Spleen (tissue), 11 donors: ENCODE measurements around the gene ENPP5. TPM values are rescaled to one million over a fixed set of nuclear protein-coding genes. Genes with fewer than 3 reads are reported as not detected.

Experiments
- DNase-seq: peaks from one replicate; pipeline ENCODE4 v3.0.0-alpha.2; 2020
- H3K27ac ChIP-seq, 8 donors: fragments of 200-600 bp; sonication (generic) in 7 of 8; 1 replicate in 4 of 8; 2 replicates in 4 of 8; pipeline versions ENCODE4 v1.5.0 to v1.8.0; 2016 to 2021; ENCODE audit warnings: inconsistent platforms in 4 of 8, mild to moderate bottlenecking in 4 of 8, moderate library complexity in 1 of 8
- H3K27me3 ChIP-seq, 7 donors: fragments of 200-600 bp; sonication (generic) in 6 of 7; replicated peaks in 1 of 7; 1 replicate in 4 of 7; 2 replicates in 3 of 7; pipeline versions ENCODE4 v1.5.0 to v1.8.0; 2016 to 2021; ENCODE audit warnings: inconsistent platforms in 3 of 7, mild to moderate bottlenecking in 1 of 7
- H3K36me3 ChIP-seq, 6 donors: fragments of 200-600 bp; sonication (generic) in 5 of 6; 1 replicate in 4 of 6; 2 replicates in 2 of 6; pipeline versions ENCODE4 v1.5.0 to v1.8.0; 2016 to 2021; ENCODE audit warnings: inconsistent platforms in 2 of 6
- H3K4me1 ChIP-seq, 6 donors: fragments of 200-600 bp; sonication (generic) in 5 of 6; 1 replicate in 3 of 6; 2 replicates in 3 of 6; pipeline versions ENCODE4 v1.5.0 to v1.8.0; 2016 to 2021; ENCODE audit warnings: inconsistent platforms in 3 of 6
- H3K4me3 ChIP-seq, 8 donors: fragments of 200-600 bp; sonication (generic) in 7 of 8; 1 replicate in 4 of 8; 2 replicates in 4 of 8; pipeline versions ENCODE4 v1.5.0 to v1.8.0; 2016 to 2021; ENCODE audit warnings: inconsistent platforms in 4 of 8, mild to moderate bottlenecking in 4 of 8, moderate library complexity in 2 of 8
- H3K9me3 ChIP-seq, 8 donors: fragments of 200-600 bp; sonication (generic) in 7 of 8; 1 replicate in 4 of 8; 2 replicates in 4 of 8; pipeline versions ENCODE4 v1.5.0 to v1.8.0; 2016 to 2021; ENCODE audit warnings: inconsistent platforms in 4 of 8
- POLR2A ChIP-seq, 3 donors: fragments of 450-650 bp; IDR thresholded peaks; one replicate each; pipeline ENCODE4 v1.5.1; 2017; ENCODE audit warnings: antibody characterized with exemption in 3 of 3, mild to moderate bottlenecking in 1 of 3
- POLR2AphosphoS5 ChIP-seq, 3 donors: sonication (generic); formaldehyde crosslinking; IDR thresholded peaks; one replicate each; pipeline ENCODE4 v1.5.1; 2017; ENCODE audit warnings: antibody characterized with exemption in 3 of 3
- WGBS, 5 donors: extraction: QIAGEN DNeasy Blood & Tissue Kit in 3 of 5; methylation state at CpG; one replicate each; pipeline versions ENCODE4 v1.1.5 to v1.1.7; 2013 to 2018; 5-methylcytosine and 5-hydroxymethylcytosine counted together
- intact Hi-C: fragments of 100-400 bp; cut with DNase I; formaldehyde crosslinking; loops from one replicate; pipeline ENCODE4 v1.15.0; 2023; ENCODE audit warnings: low total_unique reads
- polyA plus RNA-seq, 3 donors: library from polyadenylated mRNA; stranded (reverse); fragments of 200-250 nt; gene quantifications; one replicate each; pipeline ENCODE4 v1.2.1, GENCODE V29; 2013
- total RNA-seq, 7 donors: library from RNA; depleted of rRNA in 3 of 7; stranded (reverse); fragments of >200 nt in 3 of 7; fragmentation: NEBNext Ultra II Directional in 4 of 7; extraction: Animal tissue kit (Norgen Biotek cat#: 25700) in 4 of 7; gene quantifications; one replicate each; pipeline versions ENCODE4 v1.1.0 to v1.2.1, GENCODE V29; 2016 to 2021
- TF ChIP-seq, protein P1 (sequence below), 11 experiments: fragments of 200-600 bp in 7 of 11; fragments of 450-650 bp in 4 of 11; sonication (generic) in 4 of 11; IDR thresholded peaks in 8 of 11; conservative IDR thresholded peaks in 3 of 11; 1 replicate in 7 of 11; 2 replicates in 4 of 11; pipeline versions ENCODE4 v1.4.0 to v1.8.0; 2016 to 2021; ENCODE audit warnings: antibody characterized with exemption in 11 of 11, inconsistent platforms in 4 of 11, mild to moderate bottlenecking in 1 of 11
- donor health status: healthy with polysubstance abuse.
- donor health status: DM: no; HTN: no; CAD: no; lungs with moderate emphysema.
- donor health status: DM: no; HTN: no; CAD: no.
- donor health status: Bipolar disorder and iron deficiency.
- donor health status: healthy.
- donor health status: DM: no; HTN: no; CAD: no.
- donor health status: DM: yes; HTN: yes; CAD: no.

The ENPP5 gene
- total and polyA plus RNA-seq, 10 donors = 1.7 to 13.6 (median 5.5) TPM

DNA sequence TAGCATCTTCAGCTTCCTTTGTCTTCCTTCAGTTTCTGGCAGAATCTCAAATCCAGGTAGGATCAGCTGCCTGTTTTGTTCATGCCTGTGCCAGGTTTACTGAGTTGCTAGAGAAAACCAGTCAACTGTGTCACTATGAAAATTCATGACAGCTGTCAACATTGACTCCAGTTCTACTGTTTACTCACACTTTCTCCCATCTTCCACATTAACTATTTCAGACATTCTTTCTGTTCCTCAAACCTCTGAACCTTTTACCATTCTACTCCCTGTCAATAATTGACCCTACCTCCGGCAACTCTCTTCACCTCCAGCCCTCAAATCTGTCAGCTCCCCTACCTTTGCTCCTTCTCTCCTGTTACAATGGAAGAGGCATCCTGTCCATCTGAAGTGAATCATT, 32.5 kb downstream of the ENPP5 start:
- 85 to 95% (median 91%) methylated on average over 1 of the region's 1 CpG for WGBS, 5 donors

DNA sequence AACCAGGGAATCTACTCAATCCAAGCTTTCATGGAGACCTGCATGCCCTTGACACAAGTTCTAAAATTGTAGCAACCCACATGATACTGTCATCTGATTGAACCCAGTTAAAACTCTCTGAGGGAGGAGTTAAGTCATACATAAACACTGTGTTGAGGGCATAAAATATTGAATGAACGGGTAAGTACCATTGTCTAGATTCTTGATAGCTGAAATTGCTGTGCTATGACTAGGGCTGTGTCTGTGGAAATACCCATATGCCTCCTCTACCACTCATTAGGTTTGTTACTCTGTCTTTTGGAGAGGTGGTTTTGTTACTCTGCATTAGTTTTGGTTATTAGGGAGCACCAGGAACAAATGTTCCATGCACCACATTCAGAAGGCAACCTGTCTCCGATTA, 33.4 kb downstream of the ENPP5 start:
- H3K27me3 ChIP-seq = no peaks in the 10 kb centered on the region
- H3K9me3 ChIP-seq = no peaks in the 10 kb centered on the region
- peaks cover 0 to 13% (median 2%) of the 10 kb centered on the region in 6 donors for H3K36me3 ChIP-seq
- DNase-seq = no peak
- peaks cover 2 to 52% (median 21%) of the 10 kb centered on the region in 6 donors for H3K4me1 ChIP-seq
- no peak overlapping the region for H3K27ac ChIP-seq
- intact Hi-C loops = no loop called here
- H3K4me3 ChIP-seq = no peak overlapping the region
- TF ChIP-seq, protein P1, sequence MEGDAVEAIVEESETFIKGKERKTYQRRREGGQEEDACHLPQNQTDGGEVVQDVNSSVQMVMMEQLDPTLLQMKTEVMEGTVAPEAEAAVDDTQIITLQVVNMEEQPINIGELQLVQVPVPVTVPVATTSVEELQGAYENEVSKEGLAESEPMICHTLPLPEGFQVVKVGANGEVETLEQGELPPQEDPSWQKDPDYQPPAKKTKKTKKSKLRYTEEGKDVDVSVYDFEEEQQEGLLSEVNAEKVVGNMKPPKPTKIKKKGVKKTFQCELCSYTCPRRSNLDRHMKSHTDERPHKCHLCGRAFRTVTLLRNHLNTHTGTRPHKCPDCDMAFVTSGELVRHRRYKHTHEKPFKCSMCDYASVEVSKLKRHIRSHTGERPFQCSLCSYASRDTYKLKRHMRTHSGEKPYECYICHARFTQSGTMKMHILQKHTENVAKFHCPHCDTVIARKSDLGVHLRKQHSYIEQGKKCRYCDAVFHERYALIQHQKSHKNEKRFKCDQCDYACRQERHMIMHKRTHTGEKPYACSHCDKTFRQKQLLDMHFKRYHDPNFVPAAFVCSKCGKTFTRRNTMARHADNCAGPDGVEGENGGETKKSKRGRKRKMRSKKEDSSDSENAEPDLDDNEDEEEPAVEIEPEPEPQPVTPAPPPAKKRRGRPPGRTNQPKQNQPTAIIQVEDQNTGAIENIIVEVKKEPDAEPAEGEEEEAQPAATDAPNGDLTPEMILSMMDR (IDR thresholded peaks at IDR 0.05 in 8 of 11, conservative IDR thresholded peaks at IDR 0.05 in 3 of 11) = no peak
- TF ChIP-seq POLR2A (IDR thresholded peaks at IDR 0.05) (no peak), POLR2AphosphoS5 (IDR thresholded peaks at IDR 0.05) (no peak)
- 86 to 91% (median 88%) methylated on average over 2 of the region's 2 CpGs for WGBS, 5 donors

More for the DNA sequence above, 32.5 kb downstream of the ENPP5 start:
- TF ChIP-seq POLR2AphosphoS5 (IDR thresholded peaks at IDR 0.05) = no peak
- no peak for TF ChIP-seq POLR2A (IDR thresholded peaks at IDR 0.05)
- TF ChIP-seq, protein P1 (IDR thresholded peaks at IDR 0.05 in 8 of 11, conservative IDR thresholded peaks at IDR 0.05 in 3 of 11) = no peak
- DNase-seq = no peak
- intact Hi-C loops = no loop called here
- Histone ChIP-seq H3K27me3 (no peaks in the 10 kb centered on the region), H3K36me3 (peaks cover 0 to 22% (median 4%) of the 10 kb centered on the region in 6 donors), H3K27ac (no peak overlapping the region), H3K4me3 (no peak overlapping the region), H3K4me1 (peaks cover 2 to 50% (median 20%) of the 10 kb centered on the region in 6 donors), H3K9me3 (no peaks in the 10 kb centered on the region)

DNA sequence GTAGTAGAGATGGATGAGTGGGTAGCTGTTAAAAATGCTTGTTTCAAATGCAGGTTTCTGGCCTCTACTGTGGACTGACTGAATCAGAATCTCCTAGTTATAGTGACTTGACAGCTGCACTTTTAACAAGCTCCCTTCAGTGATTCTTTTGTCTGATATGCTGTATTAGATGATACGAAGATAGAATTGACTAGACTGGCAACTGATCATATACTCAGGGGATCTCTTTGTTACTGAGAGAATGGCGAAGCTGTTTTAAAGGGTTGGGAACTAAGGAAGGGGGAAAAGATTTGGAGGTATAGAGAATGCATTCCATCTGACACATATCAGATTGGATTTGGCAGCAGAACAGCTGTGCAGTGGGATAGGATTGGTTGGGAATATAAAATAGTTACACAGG, 33.9 kb downstream of the ENPP5 start:
- Histone ChIP-seq H3K9me3 (no peaks in the 10 kb centered on the region), H3K4me3 (no peak overlapping the region), H3K27ac (no peak overlapping the region), H3K36me3 (peaks cover 0 to 11% (median 2%) of the 10 kb centered on the region in 6 donors), H3K27me3 (no peaks in the 10 kb centered on the region), H3K4me1 (peaks cover 2 to 52% (median 21%) of the 10 kb centered on the region in 6 donors)
- intact Hi-C loops = no loop called here
- TF ChIP-seq POLR2AphosphoS5 (IDR thresholded peaks at IDR 0.05) = no peak
- TF ChIP-seq, protein P1 (IDR thresholded peaks at IDR 0.05 in 8 of 11, conservative IDR thresholded peaks at IDR 0.05 in 3 of 11) = no peak
- TF ChIP-seq POLR2A (IDR thresholded peaks at IDR 0.05) = no peak
- DNase-seq = no peak
- 82 to 97% (median 92%) methylated on average over 2 of the region's 2 CpGs for WGBS, 5 donors

DNA sequence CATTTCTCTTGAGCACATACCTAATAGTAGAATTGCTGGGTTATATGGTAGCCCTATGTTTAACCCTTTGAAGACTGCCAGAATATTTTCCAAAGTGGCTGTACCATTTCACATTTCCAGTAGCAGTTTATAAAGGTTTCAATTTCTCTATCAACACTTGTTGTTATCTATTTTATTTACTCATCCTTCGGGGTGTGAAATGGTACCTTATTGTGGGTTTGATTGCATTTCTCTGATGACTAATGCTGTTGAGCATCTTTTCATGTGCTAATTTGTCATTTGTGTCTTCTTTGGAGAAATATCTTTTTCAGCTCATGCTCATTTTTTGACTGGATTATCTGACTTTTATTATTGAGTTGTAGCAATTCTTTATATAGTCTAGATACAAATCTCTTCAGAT, 35.6 kb downstream of the ENPP5 start:
- no peak for TF ChIP-seq POLR2A (IDR thresholded peaks at IDR 0.05)
- TF ChIP-seq, protein P1 (IDR thresholded peaks at IDR 0.05 in 8 of 11, conservative IDR thresholded peaks at IDR 0.05 in 3 of 11) = no peak
- Histone ChIP-seq H3K27me3 (no peaks in the 10 kb centered on the region), H3K4me3 (no peak overlapping the region), H3K36me3 (no peaks in the 10 kb centered on the region), H3K27ac (no peak overlapping the region), H3K9me3 (no peaks in the 10 kb centered on the region), H3K4me1 (peaks cover 8 to 61% (median 29%) of the 10 kb centered on the region in 6 donors)
- DNase-seq = no peak
- WGBS, 5 donors = 71 to 94% (median 84%) methylated on average over 1 of the region's 1 CpG
- intact Hi-C loops = no loop called here
